Mucosa of gallbladder (tissue), 1 donor: ENCODE measurements around the gene ADGRD2. TPM values are rescaled to one million over a fixed set of nuclear protein-coding genes. Genes with fewer than 3 reads are reported as not detected.

Source experiments
- DNase-seq: peaks from one replicate; pipeline ENCODE4 v3.0.0-alpha.2; 2020; ENCODE audit warnings: low spot score
- total RNA-seq: library from RNA; stranded (reverse); gene quantifications from one replicate; pipeline ENCODE4 v1.2.1, GENCODE V29; 2021
- donor health status: DM: no; HTN: no; CAD: no.

Gene ADGRD2
- total RNA-seq, 1 donor from 2014 or later = not detected

GRCh38 chr9:124511426-124511840 is 61.2 kb downstream of the ADGRD2 start:
- DNase-seq = no peak

GRCh38 chr9:124511891-124512805 is 61.9 kb downstream of the ADGRD2 start:
- DNase-seq = no peak

GRCh38 chr9:124512806-124513204 is 62.6 kb downstream of the ADGRD2 start:
- DNase-seq = no peak

GRCh38 chr9:124513376-124513994 is 63.2 kb downstream of the ADGRD2 start:
- DNase-seq = no peak

- no peak for DNase-seq
These were observed 63.9 kb downstream of the ADGRD2 start for GRCh38 chr9:124514125-124514524.

GRCh38 chr9:124514874-124515273 is 64.6 kb downstream of the ADGRD2 start:
- DNase-seq = no peak

- no peak for DNase-seq
These were observed 67.3 kb downstream of the ADGRD2 start for GRCh38 chr9:124517600-124517999.

- no peak for DNase-seq
These were observed 67.9 kb downstream of the ADGRD2 start for GRCh38 chr9:124518116-124518515.

- no peak for DNase-seq
These were observed 70.0 kb downstream of the ADGRD2 start for GRCh38 chr9:124520206-124520596.

GRCh38 chr9:124521142-124521541 is 70.9 kb downstream of the ADGRD2 start:
- DNase-seq = no peak

- no peak for DNase-seq
These were observed 72.2 kb downstream of the ADGRD2 start for GRCh38 chr9:124522121-124523098.

GRCh38 chr9:124526174-124526573 is 75.9 kb downstream of the ADGRD2 start:
- no peak for DNase-seq

- DNase-seq = no peak
These were observed 77.5 kb downstream of the ADGRD2 start for GRCh38 chr9:124527781-124528180.

Other genes starting within 250 kb of the ADGRD2 start
- 96.7 TPM for gene NEK6, start 192.5 kb upstream of the ADGRD2 start, total RNA-seq
- 86.1 TPM for gene PSMB7, start 35.0 kb upstream of the ADGRD2 start, total RNA-seq
- 0.37 TPM for gene NR5A1, start 56.9 kb downstream of the ADGRD2 start, total RNA-seq